GM21423 (cell line): ENCODE measurements around the gene SCUBE2.

Experiments
- ATAC-seq: cut with Tn5 transposase; IDR thresholded peaks from one replicate; pipeline ENCODE4 v1.9.1; 2021; ENCODE audit warnings: mild to moderate bottlenecking, moderate library complexity; ENCODE audit not compliant: unreplicated experiment

Gene SCUBE2

GRCh38 chr11:9049959-9050358 is 41.4 kb downstream of the SCUBE2 start:
- no peak for ATAC-seq

GRCh38 chr11:9047964-9048523 is 43.4 kb downstream of the SCUBE2 start:
- ATAC-seq, result no peak

- ATAC-seq, result no peak
Observed at GRCh38 chr11:9046481-9046880, 44.9 kb downstream of the SCUBE2 start.

DNA sequence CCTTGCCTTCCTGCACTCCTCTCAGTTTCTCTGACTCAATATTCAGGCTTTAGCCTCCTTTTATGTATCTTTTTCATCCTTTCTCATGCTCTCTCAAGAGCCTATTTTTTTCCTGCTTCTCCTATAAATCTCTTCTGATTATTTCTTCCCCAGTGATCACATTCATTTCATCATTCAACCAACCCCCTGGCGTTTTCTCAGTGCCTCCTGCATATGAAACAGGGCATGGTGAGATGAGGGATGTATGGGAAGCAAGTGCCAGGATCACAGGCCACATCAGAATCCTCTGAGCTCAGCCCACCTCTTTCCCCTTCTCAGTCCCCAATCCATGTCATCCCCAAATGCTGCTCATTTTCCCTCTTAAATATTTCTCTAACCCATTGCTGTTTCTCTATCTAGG is 48.9 kb downstream of the SCUBE2 start:
- no peak for ATAC-seq

GRCh38 chr11:9041747-9042146 is 49.7 kb downstream of the SCUBE2 start:
- no peak for ATAC-seq

- no peak for ATAC-seq
Observed at GRCh38 chr11:9040410-9040809, 51.0 kb downstream of the SCUBE2 start.

DNA sequence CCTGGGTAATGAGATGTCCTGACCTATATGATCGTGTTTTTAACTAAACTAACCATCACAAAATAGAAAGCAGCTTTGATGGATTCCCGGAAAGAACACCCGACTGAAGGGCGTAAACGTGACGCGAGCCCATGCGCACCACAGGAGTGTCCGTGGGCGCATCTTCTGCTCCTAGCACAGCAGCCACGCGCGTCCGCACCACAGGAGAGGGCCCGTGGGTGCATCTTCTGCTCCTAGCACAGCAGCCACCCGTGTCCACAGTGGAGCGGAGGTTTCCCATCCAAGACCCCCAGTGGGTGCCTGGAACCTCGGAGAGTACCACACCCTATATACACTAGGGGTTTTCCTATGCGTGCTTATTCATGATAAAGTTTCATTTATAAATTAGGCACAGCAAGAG is 51.5 kb downstream of the SCUBE2 start:
- no peak for ATAC-seq

DNA sequence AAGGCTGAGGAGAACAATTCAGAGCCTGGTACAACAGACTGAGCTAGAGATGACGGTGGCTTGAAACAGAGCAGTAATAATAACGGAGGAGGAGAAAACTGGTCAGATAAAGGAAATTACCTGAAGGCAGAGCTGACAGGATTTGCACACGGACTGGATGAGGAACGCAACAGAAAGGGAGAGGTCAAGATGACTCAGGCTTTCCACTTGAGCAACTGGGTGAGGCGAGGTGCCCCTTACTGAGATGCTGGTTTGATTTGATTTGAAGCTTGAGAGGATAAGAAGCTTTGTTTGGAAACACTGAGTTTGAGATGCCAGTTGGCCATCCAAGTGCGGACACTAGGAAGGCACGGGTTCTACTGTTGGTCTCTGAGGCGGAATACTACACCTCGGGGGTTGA is 52.2 kb downstream of the SCUBE2 start:
- no peak for ATAC-seq

DNA sequence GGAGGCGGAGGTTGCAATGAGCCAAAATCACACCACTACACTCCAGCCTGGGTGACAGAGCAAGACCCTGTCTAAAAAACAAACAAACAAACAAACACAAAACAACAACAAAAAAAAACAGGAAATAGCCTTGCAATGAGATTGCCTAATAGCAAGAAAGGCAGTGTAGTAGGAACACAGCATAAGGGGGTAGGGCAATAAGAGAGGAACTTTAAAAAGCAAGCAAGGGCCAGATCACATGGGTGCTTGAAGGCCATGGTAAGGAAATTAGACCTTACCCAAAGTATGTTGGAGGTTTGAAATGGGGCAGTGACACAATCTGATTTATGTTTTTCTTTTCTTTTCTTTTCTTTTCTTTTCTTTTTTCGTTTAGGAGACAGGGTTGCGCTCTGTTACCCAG is 52.9 kb downstream of the SCUBE2 start:
- no peak for ATAC-seq

DNA sequence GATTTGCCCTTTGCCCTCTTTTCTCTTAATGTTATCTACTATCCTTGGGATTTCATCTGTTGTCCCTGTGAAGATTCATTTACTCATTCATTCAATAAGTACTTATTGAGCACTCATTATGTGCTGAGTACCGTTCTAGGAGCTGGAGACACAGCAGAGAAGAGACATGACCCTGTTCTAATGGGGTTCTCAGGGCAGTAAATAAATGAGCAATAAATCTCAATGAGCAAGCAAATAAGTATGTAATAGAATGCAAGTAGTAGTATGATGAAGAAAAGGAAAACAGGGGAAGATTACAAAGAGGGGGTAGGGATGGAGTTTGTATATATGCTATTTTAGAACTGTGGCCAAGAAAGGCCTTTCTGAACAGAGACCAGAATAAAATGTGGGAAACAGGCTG is 53.4 kb downstream of the SCUBE2 start:
- ATAC-seq, result no peak

- no peak for ATAC-seq
Observed at GRCh38 chr11:9037046-9037780, 54.2 kb downstream of the SCUBE2 start.

- ATAC-seq, result no peak
Observed at GRCh38 chr11:9030601-9031000, 60.8 kb downstream of the SCUBE2 start.

GRCh38 chr11:9029422-9029821 is 62.0 kb downstream of the SCUBE2 start:
- no peak for ATAC-seq

- ATAC-seq, result no peak
Observed at GRCh38 chr11:9028581-9028980, 62.8 kb downstream of the SCUBE2 start.

DNA sequence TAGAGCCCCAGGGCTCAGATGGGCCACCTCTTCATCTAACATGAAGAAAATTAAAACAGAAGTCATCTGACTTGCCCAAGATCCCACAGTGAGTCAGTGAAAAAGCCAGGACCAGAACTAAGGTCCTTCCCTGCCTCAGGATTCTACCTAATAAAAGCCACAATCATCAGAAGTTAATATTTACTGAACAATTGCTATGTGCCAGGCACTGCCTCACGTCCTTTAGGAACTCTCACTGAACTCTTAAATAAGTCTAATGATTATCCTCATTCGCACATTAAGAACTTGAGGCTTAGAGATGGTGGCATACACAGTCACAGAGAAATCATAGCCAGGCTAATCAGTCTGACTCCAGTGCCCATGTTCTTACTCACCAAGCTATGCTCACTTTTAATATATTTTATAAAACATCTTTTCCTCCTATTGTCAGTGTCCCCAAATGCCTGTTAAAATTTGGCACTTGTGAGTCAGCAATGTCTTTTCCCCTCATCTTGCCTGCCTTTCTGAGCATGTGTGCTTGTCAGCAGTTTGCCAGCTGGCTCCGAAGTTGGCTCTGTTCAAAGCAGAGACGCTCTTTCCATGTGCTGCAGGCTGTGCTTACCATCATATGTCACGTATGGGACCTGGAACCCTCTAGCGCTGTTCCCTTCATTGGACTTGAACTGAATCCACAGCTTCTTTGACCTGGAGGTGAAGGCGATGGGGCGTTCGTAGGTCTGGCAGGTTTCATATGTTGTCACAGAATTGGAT is 66.1 kb downstream of the SCUBE2 start:
- no peak for ATAC-seq

DNA sequence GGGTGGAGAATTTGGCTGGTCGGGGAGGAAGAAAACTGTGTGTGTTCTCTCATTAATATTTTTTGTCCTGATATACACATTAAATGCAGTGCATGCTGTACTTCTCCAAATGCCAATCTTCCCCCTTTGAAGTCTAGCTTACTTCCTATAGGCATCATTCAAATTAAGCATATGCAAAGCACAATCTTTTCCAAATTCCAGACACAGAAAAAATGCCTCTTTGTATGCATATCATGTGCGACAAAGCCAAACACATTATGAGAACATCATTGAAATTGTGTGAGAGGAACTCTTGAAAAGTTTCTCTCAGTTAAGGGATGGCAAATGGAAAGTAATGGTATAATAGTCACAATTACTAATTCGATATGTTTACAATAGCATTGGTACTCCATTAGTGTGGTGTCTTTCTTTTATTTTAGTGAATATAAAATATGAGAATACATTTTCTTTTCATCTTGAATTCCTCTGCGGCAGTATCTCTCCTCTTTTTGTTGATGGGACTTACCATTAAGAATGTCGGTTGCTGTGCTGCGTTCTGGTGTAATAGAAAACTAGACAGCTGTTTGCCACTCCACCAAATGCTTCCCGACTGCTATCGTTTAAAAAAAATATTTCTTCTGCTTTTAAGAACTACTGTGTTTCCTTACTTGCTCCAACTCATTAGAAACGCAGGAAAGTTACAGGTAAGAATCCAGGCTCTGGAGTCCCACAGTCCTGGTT is 68.3 kb downstream of the SCUBE2 start:
- ATAC-seq, result no peak

DNA sequence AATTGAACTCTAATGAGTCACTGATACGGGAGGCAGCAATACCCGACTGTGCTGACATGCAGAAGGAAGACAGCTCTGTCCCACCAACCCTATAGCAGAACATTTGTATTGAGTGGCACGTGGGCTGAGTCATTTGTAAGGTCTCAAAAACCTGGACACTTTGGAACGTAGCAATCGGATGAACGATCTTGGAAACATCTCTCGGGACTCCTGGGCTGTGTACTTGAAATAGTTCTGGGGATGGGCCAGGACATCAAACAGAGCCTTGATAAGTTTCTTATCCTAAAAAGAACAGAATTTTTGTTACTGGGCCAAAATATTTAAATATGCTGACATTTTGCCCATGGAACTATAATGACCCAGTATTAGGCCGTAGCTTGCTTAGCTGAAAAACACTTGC is 70.5 kb downstream of the SCUBE2 start:
- no peak for ATAC-seq

DNA sequence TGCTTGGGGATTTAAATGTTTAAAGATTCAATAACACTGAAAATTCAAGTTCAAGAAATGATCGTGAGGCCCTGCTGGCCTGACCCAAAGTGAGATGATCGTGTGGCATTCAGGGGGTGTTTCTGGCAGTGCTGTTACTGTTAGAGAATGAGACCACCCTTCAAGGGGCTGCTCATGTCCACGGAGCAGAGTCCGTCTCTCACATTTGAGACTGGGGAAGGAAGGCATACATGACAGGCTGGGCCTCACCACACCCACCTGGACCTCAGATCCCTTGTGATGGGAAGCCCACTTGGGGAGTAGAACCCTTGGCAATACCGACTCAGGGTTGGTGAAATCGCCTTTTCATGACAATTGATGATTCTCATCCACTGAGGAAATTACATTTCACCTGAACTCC is 71.5 kb downstream of the SCUBE2 start:
- ATAC-seq, result no peak

DNA sequence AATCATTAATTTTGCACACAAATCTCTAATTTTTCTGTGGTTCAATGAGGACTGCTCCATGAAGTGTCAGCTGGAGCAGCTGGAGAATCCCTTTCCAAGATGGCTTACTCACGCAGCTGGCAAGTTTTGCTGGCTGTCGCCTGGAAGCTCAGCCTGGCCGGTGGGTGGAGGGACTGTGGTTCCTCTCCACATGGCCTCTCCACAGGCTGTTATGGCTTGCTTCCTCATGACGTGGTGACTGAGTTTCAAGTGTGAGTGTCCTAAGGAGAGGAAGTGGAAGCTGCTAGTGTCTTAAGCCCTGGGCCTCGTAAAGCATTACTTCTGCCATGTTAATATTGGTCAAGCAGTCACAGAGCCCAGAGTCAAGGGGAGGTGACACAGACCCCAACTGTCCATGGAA is 73.6 kb downstream of the SCUBE2 start:
- ATAC-seq, result no peak

- no peak for ATAC-seq
Observed at GRCh38 chr11:9016916-9017642, 74.3 kb downstream of the SCUBE2 start.

DNA sequence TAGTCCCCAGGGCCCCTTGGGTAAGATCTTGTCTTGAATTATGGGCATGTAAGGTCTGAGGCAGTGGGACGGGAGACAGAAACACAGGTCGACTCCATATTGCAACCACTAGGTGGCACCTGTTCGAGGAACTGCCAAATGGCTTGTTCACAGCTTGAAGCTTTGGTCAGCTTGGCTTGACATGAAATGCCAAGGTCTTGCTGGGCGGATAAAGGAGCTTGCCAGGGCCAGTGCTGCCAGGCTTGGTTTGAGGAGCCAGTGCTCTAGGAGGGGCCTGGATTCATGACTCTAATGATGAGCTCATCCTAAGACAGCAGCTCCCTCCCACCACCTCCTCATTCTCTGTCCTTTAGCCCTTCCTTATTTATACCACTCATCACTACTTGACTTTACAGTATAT is 75.7 kb downstream of the SCUBE2 start:
- ATAC-seq, result peak; percentile 76
